Right ventricle myocardium superior (tissue), 1 donor: Measurements from ENCODE around the gene PRDM2. TPM values are rescaled to one million over a fixed set of nuclear protein-coding genes. Genes with fewer than 3 reads are reported as not detected.
A peak's percentile ranks its signal among the peaks of the same experiment; 100 is the strongest.
"Not testable (repeated sequence)": the region's sequence is repeated elsewhere in the genome, so short reads cannot be mapped to it uniquely, and the experiment has no call there.

ENCODE experiments used
- ATAC-seq: fragments of 200-7000 bp; cut with Tn5 transposase; one replicate; pipeline ENCODE4 v1.9.1; 2020; ENCODE audit warnings: mild to moderate bottlenecking; ENCODE audit not compliant: poor library complexity
- DNase-seq: peaks from one replicate; pipeline ENCODE4 v3.0.0-alpha.2; 2020
- intact Hi-C: fragments of 100-400 bp; cut with DNase I; formaldehyde crosslinking; loops from one replicate; pipeline ENCODE4 v1.11.2; 2022
- long read RNA-seq: library from polyadenylated mRNA; unstranded; transcript quantifications from one replicate; pipeline ENCODE4 v2.0.0, GENCODE V29; 2021
- total RNA-seq: library from RNA; stranded (reverse); fragmentation: NEBNext Ultra II Directional; extraction: Animal tissue kit (Norgen Biotek cat#: 25700); gene quantifications from one replicate; pipeline ENCODE4 v1.2.1, GENCODE V29; 2021
- donor health status: DM: no; HTN: yes; CAD: no; lungs with severe emphysema.

Gene PRDM2
- total RNA-seq = 32.9 TPM
- long read RNA-seq, partial matches to known transcripts = 5 of 5 reads
- long read RNA-seq, other reads (novel, unspliced or antisense) = 0 of 5 reads

- DNase-seq (peak; percentile 77), ATAC-seq (peak; percentile 83)
- intact Hi-C loops = no loop called here
These were observed at the start of gene PRDM2 for GRCh38 chr1:13699936-13700520. Gene PRDM2 (plus strand): TSS chr1:13700188. CDS start chr1:13715606, 15,418 bp downstream.

- ATAC-seq (no peak), DNase-seq (no peak)
- intact Hi-C loops = no loop called here
These were observed 48.7 kb upstream of the PRDM2 start for GRCh38 chr1:13651279-13651678.

GRCh38 chr1:13652238-13652637 is 47.8 kb upstream of the PRDM2 start:
- intact Hi-C loops = no loop called here
- DNase-seq (no peak), ATAC-seq (no peak)

GRCh38 chr1:13661539-13661938 is 38.4 kb upstream of the PRDM2 start:
- DNase-seq = no peak
- intact Hi-C loops = loop anchor here (10.0 kb wide), 1 partner anchor 163 kb away; no protein-coding TSS in a partner anchor
- no peak for ATAC-seq

GRCh38 chr1:13662493-13662892 is 37.5 kb upstream of the PRDM2 start:
- peak; percentile 25 for ATAC-seq
- no peak for DNase-seq
- intact Hi-C loops = loop anchor here (10.0 kb wide), 1 partner anchor 162 kb away; no protein-coding TSS in a partner anchor

GRCh38 chr1:13663969-13664368 is 36.0 kb upstream of the PRDM2 start:
- no peak for ATAC-seq
- intact Hi-C loops = loop anchor here (10.0 kb wide), 1 partner anchor 161 kb away; no protein-coding TSS in a partner anchor
- DNase-seq = no peak

- intact Hi-C loops = loop anchor here (10.0 kb wide), 1 partner anchor 160 kb away; no protein-coding TSS in a partner anchor
- ATAC-seq (no peak), DNase-seq (no peak)
These were observed 35.5 kb upstream of the PRDM2 start for GRCh38 chr1:13664451-13664850.

- DNase-seq = no peak
- intact Hi-C loops = loop anchor here (10.0 kb wide), 1 partner anchor 158 kb away; no protein-coding TSS in a partner anchor
- ATAC-seq = no peak
These were observed 33.7 kb upstream of the PRDM2 start for GRCh38 chr1:13666317-13666716.

- ATAC-seq = no peak
- intact Hi-C loops = loop anchor here (10.0 kb wide), 1 partner anchor 157 kb away; no protein-coding TSS in a partner anchor
- no peak for DNase-seq
These were observed 32.3 kb upstream of the PRDM2 start for GRCh38 chr1:13667691-13668090.

GRCh38 chr1:13674377-13674776 is 25.6 kb upstream of the PRDM2 start:
- no peak for DNase-seq
- intact Hi-C loops = no loop called here
- ATAC-seq = no peak

- intact Hi-C loops = no loop called here
- DNase-seq (no peak), ATAC-seq (no peak)
These were observed 24.8 kb upstream of the PRDM2 start for GRCh38 chr1:13675151-13675651.

GRCh38 chr1:13677896-13678295 is 22.1 kb upstream of the PRDM2 start:
- intact Hi-C loops = no loop called here
- ATAC-seq (no peak), DNase-seq (no peak)

- no peak for DNase-seq
- intact Hi-C loops = no loop called here
- no peak for ATAC-seq
These were observed 20.3 kb upstream of the PRDM2 start for GRCh38 chr1:13679651-13680050.

- not testable (repeated sequence) for ATAC-seq
These were observed 19.4 kb upstream of the PRDM2 start for GRCh38 chr1:13680609-13681008.

GRCh38 chr1:13681921-13682320 is 18.1 kb upstream of the PRDM2 start:
- DNase-seq (no peak), ATAC-seq (no peak)
- intact Hi-C loops = no loop called here

More at GRCh38 chr1:13680609-13681008, 19.4 kb upstream of the PRDM2 start:
- DNase-seq, intact Hi-C loops: not testable (repeated sequence)

GRCh38 chr1:13682444-13682843 is 17.5 kb upstream of the PRDM2 start:
- DNase-seq (no peak), ATAC-seq (no peak)
- intact Hi-C loops = no loop called here

GRCh38 chr1:13683206-13683605 is 16.8 kb upstream of the PRDM2 start:
- no peak for DNase-seq
- ATAC-seq = no peak
- intact Hi-C loops = no loop called here

- DNase-seq (no peak), ATAC-seq (no peak)
- intact Hi-C loops = no loop called here
These were observed 12.8 kb upstream of the PRDM2 start for GRCh38 chr1:13687151-13687715.

GRCh38 chr1:13693094-13693493 is 6.9 kb upstream of the PRDM2 start:
- intact Hi-C loops, ATAC-seq, DNase-seq: not testable (repeated sequence)
